ENCODE data around the gene CDKAL1.

Gene CDKAL1

GRCh38 chr6:20684474-20684873 is 150.2 kb downstream of the CDKAL1 start:
- no peak for DNase-seq

- DNase-seq: no peak
Measured at GRCh38 chr6:20686142-20686541, 151.9 kb downstream of the CDKAL1 start.

GRCh38 chr6:20687494-20687893 is 153.2 kb downstream of the CDKAL1 start:
- no peak for DNase-seq

GRCh38 chr6:20688710-20689500 is 154.6 kb downstream of the CDKAL1 start:
- peak; percentile 21 for DNase-seq

GRCh38 chr6:20691185-20691584 is 156.9 kb downstream of the CDKAL1 start:
- DNase-seq: no peak

GRCh38 chr6:20692023-20692422 is 157.8 kb downstream of the CDKAL1 start:
- DNase-seq: no peak

- no peak for DNase-seq
Measured at GRCh38 chr6:20693466-20694063, 159.3 kb downstream of the CDKAL1 start.

- no peak for DNase-seq
Measured at GRCh38 chr6:20696676-20697075, 162.4 kb downstream of the CDKAL1 start.

GRCh38 chr6:20698675-20699074 is 164.4 kb downstream of the CDKAL1 start:
- no peak for DNase-seq

- DNase-seq: no peak
Measured at GRCh38 chr6:20699402-20699801, 165.1 kb downstream of the CDKAL1 start.

GRCh38 chr6:20700375-20700774 is 166.1 kb downstream of the CDKAL1 start:
- DNase-seq: no peak

- no peak for DNase-seq
Measured at GRCh38 chr6:20702366-20702765, 168.1 kb downstream of the CDKAL1 start.

- no peak for DNase-seq
Measured at GRCh38 chr6:20703049-20703448, 168.8 kb downstream of the CDKAL1 start.

GRCh38 chr6:20704325-20705025 is 170.2 kb downstream of the CDKAL1 start:
- DNase-seq: no peak

GRCh38 chr6:20705741-20706140 is 171.5 kb downstream of the CDKAL1 start:
- DNase-seq: peak; percentile 56

- peak; percentile 43 for DNase-seq
Measured at GRCh38 chr6:20706238-20706938, 172.1 kb downstream of the CDKAL1 start.

GRCh38 chr6:20706939-20707485 is 172.8 kb downstream of the CDKAL1 start:
- no peak for DNase-seq

- DNase-seq: no peak
Measured at GRCh38 chr6:20707870-20708269, 173.6 kb downstream of the CDKAL1 start.

- peak; percentile 55 for DNase-seq
Measured at GRCh38 chr6:20708367-20709124, 174.3 kb downstream of the CDKAL1 start.

- no peak for DNase-seq
Measured at GRCh38 chr6:20709451-20709850, 175.2 kb downstream of the CDKAL1 start.

GRCh38 chr6:20710341-20710740 is 176.1 kb downstream of the CDKAL1 start:
- DNase-seq: no peak

GRCh38 chr6:20711518-20711917 is 177.3 kb downstream of the CDKAL1 start:
- DNase-seq: no peak
